B cell (primary cell): Measurements from ENCODE around the gene CCR3. TPM values are rescaled to one million over a fixed set of nuclear protein-coding genes. Genes with fewer than 3 reads are reported as not detected.

ENCODE experiments used
- ATAC-seq: fragments of 200-7000 bp; cut with Tn5 transposase; one replicate; pipeline ENCODE4 v1.10.0; 2021; ENCODE audit warnings: low read depth, mild to moderate bottlenecking, moderate number of reproducible peaks, moderate library complexity
- CTCF ChIA-PET: fragments of 350-600 bp; sonication (Branson Sonifier 250); formaldehyde crosslinking; loops from one replicate; lab custom pipeline; 2021; ENCODE audit warnings: antibody characterized with exemption, inconsistent platforms; lab: Charles Lee
- POLR2A ChIA-PET: fragments of 350-600 bp; sonication (Branson Sonifier 250); formaldehyde crosslinking; loops from one replicate; lab custom pipeline; 2021; ENCODE audit warnings: antibody characterized with exemption; lab: Charles Lee
- DNase-seq: peaks from one replicate; pipeline ENCODE4 v3.0.0; 2013
- H2AFZ ChIP-seq: 2 replicates; pipeline ENCODE4 v1.6.1; 2012; ENCODE audit warnings: mild to moderate bottlenecking, low read depth, low read length; ENCODE audit not compliant: insufficient read depth, poor library complexity, severe bottlenecking
- H3K27ac ChIP-seq, 2 donors: 1 replicate in 1 of 2; 2 replicates in 1 of 2; pipeline ENCODE4 v1.5.1; 2012 to 2013; ENCODE audit warnings: low read length in 2 of 2, mild to moderate bottlenecking in 2 of 2, moderate library complexity in 1 of 2
- H3K27me3 ChIP-seq, 4 experiments: fragments of 200-600 bp in 1 of 4; sonication (generic) in 1 of 4; replicated peaks in 1 of 4; 1 replicate in 2 of 4; 2 replicates in 2 of 4; pipeline versions ENCODE4 v1.6.1 to v1.7.0; 2013 to 2016; ENCODE audit warnings: low read length in 3 of 4, mild to moderate bottlenecking in 2 of 4, mixed read lengths in 1 of 4, moderate library complexity in 1 of 4; ENCODE audit not compliant: insufficient read depth in 4 of 4, control insufficient read depth in 3 of 4; ENCODE audit errors: control extremely low read depth in 1 of 4
- H3K36me3 ChIP-seq, 2 experiments: replicated peaks in 1 of 2; 1 replicate in 1 of 2; 2 replicates in 1 of 2; pipeline versions ENCODE4 v1.6.1 to v1.7.1; 2013; ENCODE audit warnings: low read length in 1 of 2; ENCODE audit not compliant: insufficient read depth in 2 of 2, control insufficient read depth in 1 of 2; ENCODE audit errors: control extremely low read depth in 1 of 2, extremely low read depth in 1 of 2
- H3K4me1 ChIP-seq, 2 donors: fragments of 200-600 bp in 1 of 2; sonication (generic) in 1 of 2; 1 replicate in 1 of 2; 2 replicates in 1 of 2; pipeline versions ENCODE4 v1.5.1 to v1.6.1; 2013 to 2017; ENCODE audit warnings: low read length in 2 of 2; ENCODE audit not compliant: control insufficient read depth in 2 of 2, insufficient read depth in 2 of 2
- H3K4me2 ChIP-seq: replicated peaks from 2 replicates; pipeline ENCODE3; 2012; ENCODE audit warnings: mild to moderate bottlenecking, low read depth, low read length; ENCODE audit not compliant: poor library complexity, severe bottlenecking
- H3K4me3 ChIP-seq, 5 experiments: fragments of 200-600 bp in 1 of 5; sonication (generic) in 1 of 5; 1 replicate in 3 of 5; 2 replicates in 2 of 5; pipeline versions ENCODE4 v1.5.1 to v1.7.0; 2011 to 2016; ENCODE audit warnings: low read length in 4 of 5, mild to moderate bottlenecking in 4 of 5, low read depth in 2 of 5, control low read depth in 1 of 5, moderate library complexity in 1 of 5; ENCODE audit not compliant: insufficient read depth in 1 of 5; ENCODE audit errors: control extremely low read depth in 1 of 5, extremely low read depth in 1 of 5
- H3K79me2 ChIP-seq: fragments of 200-600 bp; sonication (generic); one replicate; pipeline ENCODE4 v1.6.0; 2016; ENCODE audit warnings: low read length; ENCODE audit not compliant: control insufficient read depth, insufficient read depth
- H3K9ac ChIP-seq: fragments of 200-600 bp; sonication (generic); 2 replicates; pipeline ENCODE4 v1.6.1; 2017; ENCODE audit warnings: mild to moderate bottlenecking, low read length, moderate library complexity
- H3K9me3 ChIP-seq, 3 donors: one replicate each; pipeline versions ENCODE4 v1.6.1 to v1.7.1; 2013; ENCODE audit warnings: low read length in 2 of 3; ENCODE audit not compliant: control insufficient read depth in 2 of 3, insufficient read depth in 1 of 3; ENCODE audit errors: control extremely low read depth in 1 of 3
- H4K20me1 ChIP-seq: 2 replicates; pipeline ENCODE4 v1.6.0; 2012; ENCODE audit warnings: mild to moderate bottlenecking, low read length; ENCODE audit not compliant: insufficient read depth, control insufficient read depth, poor library complexity, severe bottlenecking
- H3K27ac Mint-ChIP-seq: one replicate; pipeline ENCODE4 v1.8.0; 2021; ENCODE audit warnings: mixed read lengths
- H3K27me3 Mint-ChIP-seq: one replicate; pipeline ENCODE4 v1.8.0; 2021; ENCODE audit warnings: mixed read lengths
- H3K4me1 Mint-ChIP-seq: one replicate; pipeline ENCODE4 v1.8.0; 2021; ENCODE audit warnings: mixed read lengths
- H3K4me3 Mint-ChIP-seq: one replicate; pipeline ENCODE4 v1.8.0; 2021; ENCODE audit warnings: mixed read lengths
- H3K9me3 Mint-ChIP-seq: one replicate; pipeline ENCODE4 v1.8.0; 2022; ENCODE audit warnings: mixed read lengths; ENCODE audit not compliant: insufficient read depth
- CTCF ChIP-seq: fragments of 200-600 bp; IDR thresholded peaks from one replicate; pipeline ENCODE4 v1.8.0; 2022; ENCODE audit warnings: antibody characterized with exemption, mild to moderate bottlenecking
- EZH2 ChIP-seq: IDR thresholded peaks from 2 replicates; pipeline ENCODE4 v1.6.1; 2012; ENCODE audit warnings: borderline replicate concordance, low read depth, mild to moderate bottlenecking, moderate library complexity, low read length; ENCODE audit not compliant: insufficient read depth, poor library complexity, severe bottlenecking
- WGBS: methylation state at CpG from one replicate; pipeline ENCODE4 v1.1.5; 2013; ENCODE audit warnings: missing lambda C conversion rate; ENCODE audit not compliant: insufficient coverage; 5-methylcytosine and 5-hydroxymethylcytosine counted together
- intact Hi-C: fragments of 100-400 bp; cut with micrococcal nuclease; formaldehyde crosslinking; loops from one replicate; pipeline ENCODE4 v1.10.0; 2022
- polyA plus RNA-seq: library from polyadenylated mRNA; depleted of rRNA; stranded (reverse); fragments of >200 nt; gene quantifications from 2 replicates; pipeline ENCODE4 v1.2.3, GENCODE V29; 2012
- total RNA-seq, 2 donors: library from RNA; stranded (reverse); fragments of 120-200 nt in 1 of 2; gene quantifications; 1 replicate in 1 of 2; 2 replicates in 1 of 2; pipeline versions ENCODE4 v1.2.3 to v1.2.4, GENCODE V29; 2013 to 2022

Gene CCR3
- total and polyA plus RNA-seq, 2 donors (not counting 1 experiment from before 2014, with no cell fraction given) = 0.19 TPM; not detected in 1

- H3K4me3 Mint-ChIP-seq = peak overlapping the region; percentile 26
- H3K27me3 Mint-ChIP-seq = no peaks in the 10 kb centered on the region
- ChIA-PET POLR2A (interaction anchor here (0.6 kb wide), 1 partner anchor 89 kb away, joined by 6 read pairs; no protein-coding TSS in a partner anchor), CTCF (interaction anchor here (0.7 to 1.4 kb wide), 6 partner anchors 24 to 205 kb away, joined by 3 to 6 read pairs (median 4); no protein-coding TSS in a partner anchor)
- H4K20me1 ChIP-seq = no peaks in the 10 kb centered on the region
- H3K9me3 ChIP-seq = no peaks in the 10 kb centered on the region
- H2AFZ ChIP-seq = no peak overlapping the region
- no peaks in the 10 kb centered on the region for H3K27me3 ChIP-seq
- H3K4me1 ChIP-seq = peaks cover 41 to 51% of the 10 kb centered on the region in 2 donors
- H3K4me1 Mint-ChIP-seq = peaks cover 53% of the 10 kb centered on the region
- intact Hi-C loops = loop anchor here (1.0 kb wide), 1 partner anchor 21 kb away; no protein-coding TSS in a partner anchor
- no peak overlapping the region for H3K4me3 ChIP-seq
- 0% methylated on average over 1 of the region's 5 CpGs for WGBS
- TF ChIP-seq EZH2 = no peak
- no peak for TF ChIP-seq CTCF
- peak overlapping the region; percentile 54 for H3K27ac Mint-ChIP-seq
- DNase-seq (peak; percentile 74), ATAC-seq (peak; percentile 78)
- no peaks in the 10 kb centered on the region for H3K36me3 ChIP-seq
- H3K9me3 Mint-ChIP-seq = no peaks in the 10 kb centered on the region
- peak overlapping the region in 1 of 2 donors; percentile 29 for H3K27ac ChIP-seq
- H3K9ac ChIP-seq = no peak overlapping the region
- no peaks in the 10 kb centered on the region for H3K79me2 ChIP-seq
- H3K4me2 ChIP-seq = peak overlapping the region; percentile 21
Observed at GRCh38 chr3:46299608-46300460, 57.6 kb downstream of the CCR3 start.

- H3K9me3 Mint-ChIP-seq = no peaks in the 10 kb centered on the region
- no peaks in the 10 kb centered on the region for H3K27me3 Mint-ChIP-seq
- no peak for DNase-seq
- ATAC-seq = no peak
- H4K20me1 ChIP-seq = no peaks in the 10 kb centered on the region
- H3K4me2 ChIP-seq = peak overlapping the region; percentile 21
- ChIA-PET CTCF (interaction anchor here (0.7 to 1.4 kb wide), 6 partner anchors 24 to 205 kb away, joined by 3 to 6 read pairs (median 4); no protein-coding TSS in a partner anchor), POLR2A (interaction anchor here (0.6 kb wide), 1 partner anchor 88 kb away, joined by 6 read pairs; no protein-coding TSS in a partner anchor)
- 64% methylated on average over 2 of the region's 3 CpGs for WGBS
- intact Hi-C loops = loop anchor here (1.0 kb wide), 1 partner anchor 21 kb away; no protein-coding TSS in a partner anchor
- peaks cover 41 to 51% of the 10 kb centered on the region in 2 donors for H3K4me1 ChIP-seq
- H3K79me2 ChIP-seq = no peaks in the 10 kb centered on the region
- no peak for TF ChIP-seq CTCF
- no peak overlapping the region for H3K4me3 ChIP-seq
- H3K4me3 Mint-ChIP-seq = peak overlapping the region; percentile 26
- H3K27ac ChIP-seq = no peak overlapping the region
- H3K27me3 ChIP-seq = no peaks in the 10 kb centered on the region
- peaks cover 53% of the 10 kb centered on the region for H3K4me1 Mint-ChIP-seq
- H2AFZ ChIP-seq = no peak overlapping the region
- H3K9me3 ChIP-seq = no peaks in the 10 kb centered on the region
- H3K9ac ChIP-seq = no peak overlapping the region
- H3K36me3 ChIP-seq = no peaks in the 10 kb centered on the region
- H3K27ac Mint-ChIP-seq = no peak overlapping the region
Observed at GRCh38 chr3:46300461-46300789, 58.2 kb downstream of the CCR3 start.
